ENCODE results near the gene DAB1.

- TF ChIP-seq POLR2A (IDR thresholded peaks at IDR 0.05) (no peak), CTCF (IDR thresholded peaks at IDR 0.05) (no peak), POLR2AphosphoS5 (IDR thresholded peaks at IDR 0.05) (no peak), EP300 (IDR thresholded peaks at IDR 0.05) (no peak)
These were observed 235.7 kb downstream of the DAB1 start for GRCh38 chr1:57188168-57188567.

Data from sigmoid colon (tissue), 4 donors.